Motor neuron (in vitro differentiated cells): ENCODE results near the gene TUBD1. TPM values are rescaled to one million over a fixed set of nuclear protein-coding genes. Genes with fewer than 3 reads are reported as not detected.
"Not testable (repeated sequence)": the region's sequence is repeated elsewhere in the genome, so short reads cannot be mapped to it uniquely, and the experiment has no call there.

Source experiments
- ATAC-seq, 8 experiments: fragments of 200-7000 bp; cut with Tn5 transposase; replicated peaks in 6 of 8; 2 replicates each; pipeline ENCODE4 v1.8.0; 2021; ENCODE audit warnings: mild to moderate bottlenecking in 8 of 8, moderate library complexity in 8 of 8
- H3K27ac ChIP-seq, 2 donors: fragments of 250-450 bp; sonication (Bioruptor Pico); 2 replicates each; pipeline ENCODE4 v1.9.0; 2021; ENCODE audit warnings: antibody characterized with exemption in 2 of 2, mild to moderate bottlenecking in 2 of 2, moderate library complexity in 1 of 2
- H3K4me1 ChIP-seq, 2 donors: fragments of 250-450 bp; sonication (Bioruptor Pico); replicated peaks in 1 of 2; 2 replicates each; pipeline ENCODE4 v1.6.1; 2021; ENCODE audit warnings: antibody characterized with exemption in 2 of 2, mild to moderate bottlenecking in 2 of 2, moderate library complexity in 1 of 2
- H3K4me3 ChIP-seq, 5 donors: fragments of 250-450 bp; sonication (Bioruptor Pico); 2 replicates each; pipeline ENCODE4 v1.9.0; 2021; ENCODE audit warnings: antibody characterized with exemption in 5 of 5, mild to moderate bottlenecking in 5 of 5, moderate library complexity in 4 of 5
- WGBS, 10 experiments: fragments of 450-650 bp; shearing (Covaris generic); methylation state at CpG; one replicate each; pipeline ENCODE4 v1.0.0; 2022; 5-methylcytosine and 5-hydroxymethylcytosine counted together
- in situ Hi-C, 9 experiments: fragments of 400-800 bp; cut with MboI; loops; one replicate each; pipeline ENCODE4 v1.15.0; 2021; ENCODE audit warnings: low sequenced_read_pairs in 9 of 9, low pct_unique_long_range_greater_than_20kb in 2 of 9; ENCODE audit not compliant: unreplicated experiment in 9 of 9
- total RNA-seq, 8 experiments: library from RNA; unstranded; fragments of 300-600 nt; gene quantifications; 2 replicates each; pipeline versions ENCODE4 v1.2.3 to v1.2.4, GENCODE V29; 2022

The TUBD1 gene, protein sequence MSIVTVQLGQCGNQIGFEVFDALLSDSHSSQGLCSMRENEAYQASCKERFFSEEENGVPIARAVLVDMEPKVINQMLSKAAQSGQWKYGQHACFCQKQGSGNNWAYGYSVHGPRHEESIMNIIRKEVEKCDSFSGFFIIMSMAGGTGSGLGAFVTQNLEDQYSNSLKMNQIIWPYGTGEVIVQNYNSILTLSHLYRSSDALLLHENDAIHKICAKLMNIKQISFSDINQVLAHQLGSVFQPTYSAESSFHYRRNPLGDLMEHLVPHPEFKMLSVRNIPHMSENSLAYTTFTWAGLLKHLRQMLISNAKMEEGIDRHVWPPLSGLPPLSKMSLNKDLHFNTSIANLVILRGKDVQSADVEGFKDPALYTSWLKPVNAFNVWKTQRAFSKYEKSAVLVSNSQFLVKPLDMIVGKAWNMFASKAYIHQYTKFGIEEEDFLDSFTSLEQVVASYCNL
- 10 to 100 TPM in 1 of 8 experiments, 1 to 10 TPM in 7; 1.7 to 10.6 (median 5.7) TPM for total RNA-seq

DNA sequence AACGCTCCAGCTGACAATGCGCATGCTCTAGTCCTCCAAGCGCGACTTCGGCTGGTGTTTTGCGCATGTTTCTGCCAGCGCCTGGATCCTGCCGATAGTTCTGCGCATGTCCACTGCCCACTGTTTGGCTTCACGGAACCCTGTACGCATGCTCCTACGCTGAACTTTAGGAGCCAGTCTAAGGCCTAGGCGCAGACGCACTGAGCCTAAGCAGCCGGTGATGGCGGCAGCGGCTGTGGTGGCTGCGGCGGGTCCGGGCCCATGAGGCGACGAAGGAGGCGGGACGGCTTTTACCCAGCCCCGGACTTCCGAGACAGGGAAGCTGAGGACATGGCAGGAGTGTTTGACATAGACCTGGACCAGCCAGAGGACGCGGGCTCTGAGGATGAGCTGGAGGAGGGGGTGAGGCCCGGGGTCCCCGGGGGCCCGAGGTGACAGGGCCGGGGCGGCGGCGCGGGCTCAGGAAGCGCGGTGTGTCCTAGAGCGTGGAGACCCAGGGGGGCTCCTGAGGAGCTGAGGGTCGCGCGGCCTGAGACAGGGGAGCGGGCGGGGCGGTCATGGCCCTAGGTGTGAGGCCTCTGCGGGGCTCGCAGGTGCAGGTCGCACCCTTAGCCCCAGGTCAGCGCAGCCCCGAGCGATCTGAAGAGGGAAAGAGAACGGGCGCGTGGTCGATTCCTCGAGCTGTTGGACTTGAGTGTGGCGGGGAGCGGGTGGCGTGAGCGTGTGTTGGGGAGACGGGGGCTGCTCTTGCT is at the start of gene TUBD1, which contains the start of gene RPS6KB1:
Gene TUBD1 (minus strand): TSS at position 20 of the 752 bp plus-strand sequence. CDS start 1,941 bp downstream, outside the sequence.
Gene RPS6KB1 (plus strand): TSS at position 198 of the 752 bp plus-strand sequence. CDS start 64 bp downstream, at position 262.
- 0 to 5% (median 0%) methylated on average over 2 to 28 of the region's 61 CpGs; no CpG with 5 or more reads in 2 of the 10 experiments for WGBS, 10 experiments
- peaks cover 7 to 8% of the 10 kb centered on the region in 2 donors for H3K4me1 ChIP-seq
- in situ Hi-C loops = no loop called here
- H3K27ac ChIP-seq = peak within 1 kb of the TSS; percentile 73 to 90
- peak within 1 kb of the TSS; percentile 56 to 78 (median 66) for H3K4me3 ChIP-seq
- ATAC-seq = peak; percentile 89 to 98 (median 97)

DNA sequence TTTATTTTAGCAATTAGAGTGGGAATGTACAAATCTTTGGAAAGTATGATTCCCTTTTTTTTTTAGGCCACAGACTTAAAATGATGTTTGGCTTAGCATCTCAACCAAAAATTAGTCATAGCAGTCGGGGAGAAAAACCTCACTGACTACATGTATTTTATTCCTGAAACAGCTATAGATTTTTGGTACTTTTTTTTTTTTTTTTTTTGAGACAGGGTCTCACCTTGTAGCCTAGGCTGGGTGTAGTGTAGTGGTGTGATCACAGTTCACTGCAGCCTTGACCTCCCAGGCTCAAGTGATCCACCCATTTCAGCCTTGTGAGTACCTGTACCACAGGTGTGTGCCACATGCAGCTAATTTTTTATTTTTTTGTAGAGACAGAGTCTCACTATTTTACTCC is 48.4 kb upstream of the TUBD1 start:
- 78 to 100% (median 90%) methylated on average over 1 of the region's 1 CpG; no CpG with 5 or more reads in 3 of the 10 experiments for WGBS, 10 experiments
- Histone ChIP-seq H3K4me1 (no peaks in the 10 kb centered on the region), H3K4me3 (no peak overlapping the region), H3K27ac (no peak overlapping the region)
- in situ Hi-C loops = no loop called here
- no peak for ATAC-seq

DNA sequence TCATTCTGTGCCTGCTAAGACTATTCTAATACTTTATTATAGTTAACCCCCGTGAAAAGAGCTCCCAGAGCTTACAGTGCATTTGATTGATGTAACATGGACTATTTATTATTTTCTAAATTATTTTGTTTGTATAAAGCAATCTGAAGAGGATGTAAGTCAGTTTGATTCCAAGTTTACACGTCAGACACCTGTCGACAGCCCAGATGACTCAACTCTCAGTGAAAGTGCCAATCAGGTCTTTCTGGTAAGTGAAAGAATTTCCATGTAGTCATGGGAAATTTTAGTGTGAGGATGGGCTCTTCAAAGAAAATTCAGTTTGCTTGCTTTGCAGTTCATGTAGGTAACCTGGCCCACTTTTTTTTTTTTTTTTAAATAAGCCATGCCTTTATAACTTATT is 48.0 kb upstream of the TUBD1 start:
- in situ Hi-C loops, H3K27ac ChIP-seq, ATAC-seq, H3K4me1 ChIP-seq, H3K4me3 ChIP-seq: not testable (repeated sequence)
- WGBS, 10 experiments = 83 to 100% (median 100%) methylated on average over 1 to 2 of the region's 3 CpGs; no CpG with 5 or more reads in 7 of the 10 experiments

DNA sequence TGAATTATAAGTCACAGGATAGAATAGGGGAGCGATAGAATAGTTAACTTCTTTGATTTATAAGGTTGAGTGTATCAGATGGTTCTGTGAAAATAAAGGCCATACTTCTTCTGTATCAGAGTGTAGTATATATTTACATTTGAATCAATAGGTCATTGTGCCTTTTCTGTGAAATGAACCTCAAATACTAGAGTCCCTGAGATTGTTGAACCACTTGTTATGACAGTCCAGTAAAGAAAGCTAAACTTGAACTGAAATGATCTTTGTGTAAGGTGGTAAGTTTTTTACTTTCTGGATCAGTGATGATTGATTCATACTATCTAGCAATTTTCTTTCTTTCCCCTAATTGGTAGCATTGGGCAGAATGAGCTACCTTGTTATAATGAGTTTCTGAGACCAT is 40.6 kb upstream of the TUBD1 start:
- in situ Hi-C loops, H3K27ac ChIP-seq, H3K4me1 ChIP-seq, ATAC-seq, H3K4me3 ChIP-seq: not testable (repeated sequence)
- WGBS, 10 experiments = 100% methylated on average over 1 of the region's 1 CpG; no CpG with 5 or more reads in 5 of the 10 experiments

DNA sequence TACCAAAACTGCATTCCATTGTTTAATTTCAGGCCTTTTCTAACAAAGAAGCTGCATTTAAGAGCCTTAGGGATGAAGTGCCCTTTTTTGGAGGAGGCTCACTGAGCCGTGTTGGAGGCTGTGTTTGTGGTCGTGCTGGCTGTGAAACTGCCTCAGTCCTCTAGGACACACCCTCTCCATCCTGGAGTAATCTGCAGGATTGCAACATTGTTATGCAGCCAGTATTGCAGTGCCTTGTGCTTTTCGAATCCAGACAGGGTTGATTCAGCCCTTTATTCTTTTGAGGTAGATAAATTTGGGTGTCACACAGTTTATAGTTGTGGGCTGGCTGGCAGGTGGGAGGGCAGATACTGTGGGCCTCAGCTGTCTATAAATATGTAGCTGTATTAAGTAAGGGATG is 38.0 kb upstream of the TUBD1 start:
- in situ Hi-C loops, H3K27ac ChIP-seq, H3K4me1 ChIP-seq, H3K4me3 ChIP-seq: not testable (repeated sequence)
- peak in 5 of 8 experiments; percentile 28 to 100 (median 67) for ATAC-seq
- WGBS, 10 experiments = 8 to 40% (median 27%) methylated on average over 1 to 3 of the region's 3 CpGs; no CpG with 5 or more reads in 7 of the 10 experiments

DNA sequence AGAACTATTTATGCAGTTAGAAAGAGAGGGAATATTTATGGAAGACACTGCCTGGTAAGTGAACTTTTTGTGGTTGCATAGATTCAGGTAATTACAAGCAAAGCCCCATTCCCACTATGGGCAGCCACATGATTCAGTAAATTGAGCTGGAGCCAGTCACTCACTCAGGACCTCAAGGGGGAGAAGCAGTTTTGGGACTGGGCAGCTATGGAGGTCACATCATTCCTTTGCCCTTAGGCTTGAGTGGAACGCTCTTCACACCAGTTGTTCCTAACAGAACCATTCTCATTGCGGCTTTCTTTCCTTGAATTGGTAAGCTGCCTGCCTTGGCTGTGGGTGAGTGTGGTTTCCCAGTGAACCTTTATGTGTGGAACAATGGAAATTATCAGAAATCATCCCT is 37.4 kb upstream of the TUBD1 start:
- in situ Hi-C loops, H3K4me1 ChIP-seq, ATAC-seq, H3K4me3 ChIP-seq, H3K27ac ChIP-seq: not testable (repeated sequence)
- 83 to 100% (median 100%) methylated on average over 1 to 2 of the region's 2 CpGs; no CpG with 5 or more reads in 4 of the 10 experiments for WGBS, 10 experiments

DNA sequence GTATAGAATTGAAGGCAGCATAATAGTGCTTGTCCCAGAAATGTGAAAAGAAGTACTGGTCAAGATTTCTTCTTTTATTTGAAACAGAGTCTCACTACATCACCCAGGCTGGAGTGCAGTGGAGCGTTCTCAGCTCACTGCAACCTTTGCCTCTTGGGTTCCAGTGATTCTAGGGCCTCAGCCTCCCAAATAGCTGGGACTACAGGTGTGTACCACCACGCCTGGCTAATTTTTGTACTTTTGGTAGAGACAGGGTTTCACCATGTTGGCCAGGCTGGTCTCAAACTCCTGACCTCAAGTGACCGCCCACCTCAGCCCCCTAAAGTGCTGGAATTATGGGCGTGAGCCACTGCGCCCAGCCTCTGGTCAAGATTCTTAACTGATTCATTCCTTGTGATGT is 27.9 kb upstream of the TUBD1 start:
- not testable (repeated sequence) for H3K4me1 ChIP-seq, H3K4me3 ChIP-seq, ATAC-seq, H3K27ac ChIP-seq
- 97 to 100% (median 100%) methylated on average over 1 to 5 of the region's 5 CpGs; no CpG with 5 or more reads in 3 of the 10 experiments for WGBS, 10 experiments
- in situ Hi-C loops = loop anchor here in 6 of 9 experiments (25.0 kb wide), 2 partner anchors 117 to 142 kb away; no protein-coding TSS in a partner anchor

DNA sequence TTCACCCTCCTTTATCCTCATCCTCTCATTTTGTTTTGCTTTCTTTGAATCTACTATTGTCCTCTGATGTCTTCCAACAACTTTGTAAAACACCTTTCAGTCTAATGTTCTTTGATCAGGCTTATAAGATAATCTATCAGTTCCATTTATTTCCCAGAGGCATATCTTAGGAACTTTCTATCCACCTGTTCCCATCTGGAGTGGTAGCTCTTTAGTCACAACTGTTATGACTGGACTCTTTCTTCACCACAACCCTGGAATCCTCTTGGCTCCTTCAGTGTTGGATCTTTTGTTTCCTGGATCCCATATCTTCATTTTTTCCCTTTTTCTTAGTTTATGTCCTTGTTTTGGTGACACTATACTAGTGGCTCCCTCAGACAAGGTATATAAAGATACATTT is 23.7 kb upstream of the TUBD1 start:
- Histone ChIP-seq H3K27ac (no peak overlapping the region), H3K4me3 (no peak overlapping the region), H3K4me1 (no peaks in the 10 kb centered on the region)
- ATAC-seq = no peak
- in situ Hi-C loops = loop anchor here in 6 of 9 experiments (25.0 kb wide), 2 partner anchors 121 to 146 kb away; no protein-coding TSS in a partner anchor

DNA sequence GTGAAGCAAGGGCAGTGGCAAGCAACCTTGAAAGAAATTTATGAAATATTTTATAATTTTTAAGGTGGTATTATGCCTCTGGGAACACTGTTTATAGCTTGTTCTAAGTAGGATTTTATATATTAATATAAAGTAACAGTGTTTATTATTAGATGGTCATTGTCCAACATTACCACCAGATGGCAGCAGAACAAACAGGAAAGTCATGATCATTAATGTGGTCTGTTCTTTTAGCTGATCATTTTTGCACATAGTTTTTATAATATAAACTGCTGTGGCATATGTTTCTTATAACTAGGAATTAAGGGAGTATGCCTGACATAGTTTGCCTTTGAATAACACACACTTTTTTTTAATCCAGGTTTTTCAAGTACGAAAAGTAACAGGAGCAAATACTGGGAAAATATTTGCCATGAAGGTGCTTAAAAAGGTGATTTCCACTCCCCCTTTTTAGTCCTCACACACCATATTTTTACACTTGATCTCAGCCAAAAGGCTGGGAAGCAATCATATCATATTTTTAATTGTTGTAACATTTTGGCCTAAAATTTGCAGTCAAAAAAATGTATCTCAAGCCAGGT is 21.6 kb upstream of the TUBD1 start:
- WGBS, 10 experiments = 67 to 100% (median 100%) methylated on average over 1 of the region's 1 CpG; no CpG with 5 or more reads in 4 of the 10 experiments
- in situ Hi-C loops = loop anchor here in 6 of 9 experiments (25.0 kb wide), 2 partner anchors 123 to 148 kb away; no protein-coding TSS in a partner anchor
- peak in 4 of 8 experiments; percentile 30 to 44 (median 40) for ATAC-seq
- Histone ChIP-seq H3K27ac (no peak overlapping the region), H3K4me3 (no peak overlapping the region), H3K4me1 (no peaks in the 10 kb centered on the region)

DNA sequence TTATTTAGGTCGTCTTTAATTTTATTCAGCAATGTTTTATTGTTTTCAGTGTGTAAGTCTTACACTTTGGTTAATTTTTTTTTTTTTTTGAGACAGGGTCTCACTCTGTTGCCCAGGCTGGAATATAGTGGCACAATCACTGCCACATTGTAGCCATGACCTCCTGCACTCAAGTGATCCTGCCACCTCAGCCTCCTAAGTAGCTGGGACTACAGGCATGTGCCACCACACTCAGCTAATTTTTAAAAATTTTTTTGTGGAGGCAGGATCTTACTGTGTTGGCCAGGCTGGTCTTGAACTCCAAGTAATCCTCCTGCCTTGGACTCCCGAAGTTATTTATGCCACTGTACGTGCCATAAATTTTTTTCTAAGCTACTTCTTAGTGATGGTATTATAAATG is 14.7 kb upstream of the TUBD1 start:
- no peak overlapping the region for H3K4me3 ChIP-seq
- WGBS, 10 experiments = 50 to 100% (median 98%) methylated on average over 1 to 3 of the region's 3 CpGs; no CpG with 5 or more reads in 1 of the 10 experiments
- H3K4me1 ChIP-seq = no peaks in the 10 kb centered on the region
- in situ Hi-C loops = loop anchor here in 6 of 9 experiments (25.0 kb wide), 2 partner anchors 130 to 155 kb away; no protein-coding TSS in a partner anchor
- ATAC-seq = no peak
- no peak overlapping the region for H3K27ac ChIP-seq

DNA sequence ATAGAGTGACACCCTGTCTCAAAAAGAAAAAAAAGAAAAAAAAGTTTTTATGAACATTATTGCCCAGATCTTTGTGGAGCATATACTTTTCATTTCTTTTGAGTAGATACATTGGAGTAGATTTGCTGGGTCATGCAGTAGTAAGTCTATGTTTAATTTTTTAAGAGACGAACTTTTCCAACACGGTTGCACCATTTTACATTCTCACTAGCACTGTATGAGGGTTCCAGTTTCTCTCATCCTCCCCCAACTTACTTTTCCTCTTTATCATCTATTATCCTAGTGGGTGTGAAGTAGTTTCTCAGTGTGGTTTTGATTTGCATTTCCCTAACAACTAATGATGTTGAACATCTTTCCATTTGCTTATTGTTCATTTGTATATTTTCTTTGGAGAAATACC is 10.7 kb upstream of the TUBD1 start:
- H3K4me3 ChIP-seq = no peak overlapping the region
- in situ Hi-C loops = loop anchor here in 6 of 9 experiments (25.0 kb wide), 2 partner anchors 134 to 159 kb away; no protein-coding TSS in a partner anchor
- ATAC-seq = no peak
- 56 to 100% (median 88%) methylated on average over 2 of the region's 2 CpGs; no CpG with 5 or more reads in 2 of the 10 experiments for WGBS, 10 experiments
- peaks cover 0 to 2% of the 10 kb centered on the region in 2 donors for H3K4me1 ChIP-seq
- no peak overlapping the region for H3K27ac ChIP-seq

DNA sequence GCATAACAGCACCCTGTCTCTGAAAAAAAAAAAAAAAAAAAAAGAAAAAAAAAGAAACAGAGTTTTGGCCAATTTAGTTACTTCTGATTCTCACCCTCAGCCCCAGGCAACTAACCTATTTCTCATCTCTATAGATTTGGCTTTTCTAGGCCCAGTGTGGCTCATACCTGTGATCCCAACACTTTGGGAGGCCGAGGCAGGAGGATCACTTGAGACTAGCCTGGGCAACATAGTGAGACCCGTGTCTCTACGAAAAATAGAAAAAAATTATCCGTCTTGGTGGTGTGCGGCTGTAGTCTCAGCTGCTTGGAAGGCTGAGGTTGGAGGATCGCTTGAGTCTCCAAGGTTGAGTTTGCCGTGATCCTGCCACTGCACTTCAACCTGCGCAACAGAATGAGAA is 8.9 kb upstream of the TUBD1 start:
- WGBS, 10 experiments = 93 to 100% (median 99%) methylated on average over 1 to 8 of the region's 8 CpGs
- in situ Hi-C loops = loop anchor here in 6 of 9 experiments (25.0 kb wide), 2 partner anchors 136 to 161 kb away; no protein-coding TSS in a partner anchor

More for the DNA sequence above, 8.9 kb upstream of the TUBD1 start:
- H3K27ac ChIP-seq = no peak overlapping the region
- no peak overlapping the region for H3K4me3 ChIP-seq
- peaks cover 0 to 2% of the 10 kb centered on the region in 2 donors for H3K4me1 ChIP-seq
- ATAC-seq = no peak
